Large intestine (tissue), 12 donors: ENCODE data around the gene C3orf20. TPM values are rescaled to one million over a fixed set of nuclear protein-coding genes. Genes with fewer than 3 reads are reported as not detected.

ENCODE experiments used
- DNase-seq, 2 donors: peaks; one replicate each; pipeline versions ENCODE4 v3.0.0 to v3.0.0-alpha.2; 2013
- H3K27ac ChIP-seq: one replicate; pipeline ENCODE4 v1.5.1; 2013; ENCODE audit warnings: low read length
- H3K27me3 ChIP-seq: 2 replicates; pipeline ENCODE4 v1.6.1; 2013; ENCODE audit warnings: low read length; ENCODE audit not compliant: control insufficient read depth, insufficient read depth
- H3K36me3 ChIP-seq: 2 replicates; pipeline ENCODE4 v1.6.1; 2013; ENCODE audit warnings: low read length; ENCODE audit not compliant: control insufficient read depth, insufficient read depth
- H3K4me1 ChIP-seq: one replicate; pipeline ENCODE4 v1.6.1; 2013; ENCODE audit warnings: low read length; ENCODE audit not compliant: control insufficient read depth, insufficient read depth
- H3K4me3 ChIP-seq: one replicate; pipeline ENCODE4 v1.5.1; 2013; ENCODE audit warnings: low read length
- H3K9me3 ChIP-seq: one replicate; pipeline ENCODE4 v1.6.1; 2013; ENCODE audit warnings: mild to moderate bottlenecking, low read depth, low read length, moderate library complexity; ENCODE audit not compliant: control insufficient read depth
- WGBS: methylation state at CpG from one replicate; pipeline ENCODE4 v1.1.5; 2013; ENCODE audit warnings: low lambda C conversion rate; ENCODE audit not compliant: insufficient coverage; 5-methylcytosine and 5-hydroxymethylcytosine counted together
- long read RNA-seq, 11 donors: transcript quantifications; one replicate each; lab custom pipeline, GENCODE V29; 2026
- polyA plus RNA-seq: library from polyadenylated mRNA; unstranded; fragments of 120-200 nt; gene quantifications from one replicate; pipeline ENCODE4 v1.2.1, GENCODE V29; 2013

The C3orf20 gene
- not detected for polyA plus RNA-seq
- long read RNA-seq, donor 1 = 0 reads
- long read RNA-seq, donor 2 = 0 reads
- long read RNA-seq, donor 3 = 0 reads
- long read RNA-seq, donor 4 = 0 reads
- long read RNA-seq, donor 5 = 0 reads
- long read RNA-seq, donor 6 = 0 reads
- long read RNA-seq, donor 7 = 0 reads
- long read RNA-seq, donor 8 = 0 reads
- long read RNA-seq, donor 9 = 0 reads
- long read RNA-seq, donor 10 = 0 reads
- long read RNA-seq, donor 11 = 0 reads

- Histone ChIP-seq H3K27me3 (no peaks in the 10 kb centered on the region), H3K27ac (no peak within 1 kb of the TSS), H3K36me3 (peaks cover 34% of the 10 kb centered on the region), H3K4me1 (no peaks in the 10 kb centered on the region), H3K4me3 (no peak within 1 kb of the TSS), H3K9me3 (no peaks in the 10 kb centered on the region)
- 58% methylated on average over 2 of the region's 7 CpGs for WGBS
- no peak for DNase-seq
These were observed at the start of gene C3orf20 for GRCh38 chr3:14674841-14675240. Gene C3orf20 (plus strand): TSS chr3:14675141. CDS start chr3:14682714, 7,573 bp downstream.

- 71% methylated on average over 1 of the region's 6 CpGs for WGBS
- Histone ChIP-seq H3K4me3 (no peak overlapping the region), H3K27ac (no peak overlapping the region), H3K9me3 (no peaks in the 10 kb centered on the region), H3K36me3 (no peaks in the 10 kb centered on the region), H3K27me3 (peaks cover 17% of the 10 kb centered on the region), H3K4me1 (no peaks in the 10 kb centered on the region)
- no peak for DNase-seq
These were observed 49.5 kb upstream of the C3orf20 start for GRCh38 chr3:14625443-14625842.

- Histone ChIP-seq H3K4me1 (no peaks in the 10 kb centered on the region), H3K4me3 (no peak overlapping the region), H3K27ac (no peak overlapping the region), H3K27me3 (peaks cover 14% of the 10 kb centered on the region), H3K36me3 (no peaks in the 10 kb centered on the region), H3K9me3 (no peaks in the 10 kb centered on the region)
- 100% methylated on average over 1 of the region's 6 CpGs for WGBS
- no peak for DNase-seq
These were observed 47.1 kb upstream of the C3orf20 start for GRCh38 chr3:14627815-14628214.

DNA sequence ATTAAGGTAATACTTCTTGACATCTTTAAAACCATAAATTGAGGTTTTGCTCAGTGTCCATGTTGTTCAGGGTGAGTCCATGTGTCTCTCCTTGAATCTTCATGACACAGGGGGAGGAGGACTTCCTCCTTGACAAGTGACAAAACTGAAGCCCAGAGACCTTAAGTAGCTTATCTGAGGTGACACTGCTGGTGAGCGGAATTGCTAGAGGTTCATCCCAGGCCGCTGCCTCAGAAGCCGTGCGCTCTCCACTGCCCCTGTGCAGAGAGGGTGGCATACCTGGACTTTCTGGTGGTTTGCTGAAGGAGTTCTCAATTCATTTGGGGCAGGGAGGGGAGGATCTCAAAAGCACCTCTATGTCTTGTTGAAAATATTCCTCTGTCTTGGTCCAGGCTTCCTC lies 46.5 kb upstream of the C3orf20 start:
- no CpG with 5 or more reads among the region's 4 CpGs for WGBS
- no peak for DNase-seq

DNA sequence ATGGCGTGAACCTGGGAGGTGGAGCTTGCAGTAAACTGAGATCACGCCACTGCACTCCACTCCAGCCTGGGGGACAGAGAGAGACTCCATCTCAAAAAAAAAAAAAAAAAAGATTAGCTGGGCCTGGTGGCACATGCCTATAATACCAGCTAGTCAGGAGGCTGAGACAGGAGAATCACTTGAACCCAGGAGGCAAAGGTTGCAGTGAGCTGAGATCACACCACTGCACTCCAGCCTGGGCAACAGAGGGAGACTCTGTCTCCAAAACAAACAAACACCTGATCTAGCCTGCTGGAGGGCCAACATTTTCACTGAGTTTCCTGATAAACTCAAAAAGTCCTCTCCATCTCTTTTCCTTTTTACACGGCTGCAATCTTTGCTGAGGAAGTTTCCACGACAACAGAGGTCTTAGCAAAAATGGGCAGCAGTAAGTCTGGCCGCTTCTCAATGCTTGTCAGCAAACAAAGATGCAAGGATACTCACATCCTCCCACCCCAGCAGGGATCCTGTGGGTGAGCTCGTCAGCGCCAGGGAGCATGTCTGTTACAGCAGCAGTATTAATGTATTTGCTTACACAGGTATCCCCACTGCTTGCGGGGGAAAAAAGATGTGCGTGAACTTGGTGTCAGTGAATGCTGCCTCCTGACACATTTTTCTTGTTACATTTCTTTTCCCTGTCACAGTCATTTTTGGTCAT lies 44.4 kb upstream of the C3orf20 start:
- no peaks in the 10 kb centered on the region for H3K4me1 ChIP-seq
- no peaks in the 10 kb centered on the region for H3K36me3 ChIP-seq
- peaks cover 7% of the 10 kb centered on the region for H3K27me3 ChIP-seq
- 69% methylated on average over 3 of the region's 9 CpGs for WGBS
- H3K9me3 ChIP-seq = no peaks in the 10 kb centered on the region
- H3K27ac ChIP-seq = no peak overlapping the region
- no peak for DNase-seq
- H3K4me3 ChIP-seq = no peak overlapping the region

More for the DNA sequence above, 46.5 kb upstream of the C3orf20 start:
- Histone ChIP-seq H3K27me3 (peaks cover 14% of the 10 kb centered on the region), H3K9me3 (no peaks in the 10 kb centered on the region), H3K4me1 (no peaks in the 10 kb centered on the region), H3K36me3 (no peaks in the 10 kb centered on the region), H3K4me3 (no peak overlapping the region), H3K27ac (no peak overlapping the region)

DNA sequence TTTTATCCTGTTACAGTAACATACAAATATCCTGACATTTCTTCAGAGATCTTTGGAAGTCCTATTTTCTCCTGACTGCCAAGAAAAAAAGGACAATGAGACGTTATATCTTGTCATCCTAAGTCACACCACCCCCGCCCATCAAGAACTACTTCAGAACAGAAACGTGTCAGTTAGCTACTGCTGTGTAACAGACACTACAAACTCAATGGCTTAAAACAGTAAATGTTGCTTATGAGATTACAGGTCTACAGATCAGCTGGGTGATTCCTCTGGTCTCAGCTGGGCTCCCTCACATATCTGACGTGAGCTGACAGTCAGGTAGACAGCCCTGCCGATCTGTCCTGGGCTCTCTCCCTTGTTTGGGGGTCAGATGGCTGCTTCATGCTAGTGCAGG lies 43.8 kb upstream of the C3orf20 start:
- Histone ChIP-seq H3K4me1 (no peaks in the 10 kb centered on the region), H3K27me3 (peaks cover 7% of the 10 kb centered on the region), H3K9me3 (no peaks in the 10 kb centered on the region), H3K4me3 (no peak overlapping the region), H3K36me3 (no peaks in the 10 kb centered on the region), H3K27ac (no peak overlapping the region)
- DNase-seq = no peak
- no CpG with 5 or more reads among the region's 5 CpGs for WGBS

DNA sequence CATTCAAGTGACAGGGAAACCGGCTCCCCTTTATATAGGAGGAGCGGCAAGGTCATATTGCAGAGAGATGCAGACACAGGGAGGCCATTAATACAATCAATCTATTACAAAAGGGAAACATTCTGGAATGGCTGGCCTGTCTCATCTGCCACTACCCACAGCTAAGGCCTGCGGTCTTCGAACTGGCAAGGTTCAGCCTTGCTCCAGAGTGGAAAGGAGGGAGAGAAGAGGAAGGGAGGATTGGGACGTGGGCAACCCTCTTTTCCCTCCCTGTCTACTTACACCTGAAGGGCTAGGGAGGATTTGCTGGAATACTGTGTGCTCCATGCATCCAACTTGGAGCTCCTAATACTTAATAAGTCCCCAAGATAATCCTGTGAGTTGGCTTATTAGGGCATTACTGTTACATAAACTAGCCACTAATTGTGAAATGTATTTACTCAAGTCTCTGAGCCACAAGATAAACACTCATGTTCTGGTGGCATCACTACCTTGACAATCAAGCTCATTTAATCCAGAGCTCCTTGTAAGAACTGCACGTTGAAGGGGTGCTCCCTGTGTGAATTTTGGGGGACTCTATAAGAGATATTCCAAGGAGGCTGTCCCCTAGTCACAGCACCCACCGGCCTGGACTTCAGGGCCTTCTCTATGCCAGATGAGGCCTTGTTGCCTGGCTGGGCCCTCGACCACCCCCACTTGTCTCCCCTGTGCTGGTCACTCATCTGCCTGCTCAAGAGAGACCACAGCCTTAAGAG lies 43.1 kb upstream of the C3orf20 start:
- no peak for DNase-seq
- H3K4me1 ChIP-seq = no peaks in the 10 kb centered on the region
- WGBS = no CpG with 5 or more reads among the region's 8 CpGs
- H3K27ac ChIP-seq = no peak overlapping the region
- H3K36me3 ChIP-seq = no peaks in the 10 kb centered on the region
- H3K9me3 ChIP-seq = no peaks in the 10 kb centered on the region
- H3K4me3 ChIP-seq = no peak overlapping the region
- H3K27me3 ChIP-seq = peaks cover 13% of the 10 kb centered on the region

DNA sequence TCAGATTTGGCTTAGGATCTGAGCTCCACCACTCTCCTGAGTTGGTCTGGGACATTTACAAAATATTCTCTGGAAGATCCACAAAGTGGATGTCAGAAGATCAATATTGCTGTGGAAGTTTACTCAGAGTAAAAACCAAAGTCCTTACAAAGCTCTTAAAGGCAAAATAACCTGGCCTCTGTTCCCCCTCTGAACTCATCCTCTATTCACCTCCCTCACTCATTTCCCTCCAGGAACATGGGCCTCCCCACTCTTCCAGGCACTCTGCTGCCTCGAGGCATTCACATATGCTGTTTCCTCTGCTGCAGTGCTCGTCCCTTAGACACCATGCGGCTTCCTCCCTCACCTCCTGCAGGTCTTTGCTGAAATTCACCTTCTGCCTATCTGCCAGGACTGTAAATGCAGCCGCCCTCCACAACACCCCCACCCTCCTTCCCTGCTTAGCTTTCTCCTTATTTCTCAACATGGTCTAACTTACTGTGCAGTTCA lies 42.5 kb upstream of the C3orf20 start:
- Histone ChIP-seq H3K36me3 (no peaks in the 10 kb centered on the region), H3K4me3 (no peak overlapping the region)
- 51% methylated on average over 4 of the region's 4 CpGs for WGBS

DNA sequence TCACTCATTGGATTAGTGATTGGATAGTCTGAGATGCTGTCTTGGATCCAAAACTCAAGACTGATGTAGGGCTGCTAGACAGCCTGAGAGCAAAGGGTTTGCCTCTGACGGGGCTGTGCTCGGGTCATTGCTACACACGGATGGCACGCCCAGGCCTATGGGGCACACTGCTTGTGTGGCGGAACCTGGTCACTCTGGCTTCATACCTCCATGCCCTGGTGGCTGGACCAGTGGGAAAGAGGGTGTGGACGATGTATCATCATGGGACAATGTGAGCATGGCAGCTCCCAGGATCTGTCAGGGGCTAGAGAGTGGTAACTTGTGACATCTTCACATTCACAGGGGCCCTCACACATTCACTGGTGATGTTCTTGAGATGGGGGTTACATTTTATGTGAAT lies 41.5 kb upstream of the C3orf20 start:
- peaks cover 14% of the 10 kb centered on the region for H3K27me3 ChIP-seq
- H3K4me1 ChIP-seq = no peaks in the 10 kb centered on the region
- no peak overlapping the region for H3K27ac ChIP-seq
- no peak overlapping the region for H3K4me3 ChIP-seq
- no peaks in the 10 kb centered on the region for H3K9me3 ChIP-seq
- no CpG with 5 or more reads among the region's 6 CpGs for whole genome bisulfite sequencing
- no peaks in the 10 kb centered on the region for H3K36me3 ChIP-seq
- DNase-seq = no peak

More for the DNA sequence above, 42.5 kb upstream of the C3orf20 start:
- DNase-seq = no peak
- Histone ChIP-seq H3K27me3 (peaks cover 14% of the 10 kb centered on the region), H3K27ac (no peak overlapping the region), H3K4me1 (no peaks in the 10 kb centered on the region), H3K9me3 (no peaks in the 10 kb centered on the region)

GRCh38 chr3:14633819-14634424 lies 41.0 kb upstream of the C3orf20 start:
- peak; percentile 53 to 59 for DNase-seq
- H3K27me3 ChIP-seq = peaks cover 14% of the 10 kb centered on the region
- no peaks in the 10 kb centered on the region for H3K4me1 ChIP-seq
- H3K9me3 ChIP-seq = no peaks in the 10 kb centered on the region
- no CpG with 5 or more reads among the region's 8 CpGs for WGBS
- H3K27ac ChIP-seq = no peak overlapping the region
- H3K4me3 ChIP-seq = no peak overlapping the region
- H3K36me3 ChIP-seq = no peaks in the 10 kb centered on the region
